HG02870 (cell line): Measurements from ENCODE around the gene CCSER1.
"Not testable (repeated sequence)": the region's sequence is repeated elsewhere in the genome, so short reads cannot be mapped to it uniquely, and the experiment has no call there.

Experiments
- ATAC-seq: cut with Tn5 transposase; IDR thresholded peaks from one replicate; pipeline ENCODE4 v1.9.1; 2021; ENCODE audit warnings: mild to moderate bottlenecking, moderate library complexity; ENCODE audit not compliant: unreplicated experiment

CCSER1 gene

GRCh38 chr4:90425893-90426292, 298.7 kb downstream of the CCSER1 start:
- no peak for ATAC-seq

- no peak for ATAC-seq
Observed at GRCh38 chr4:90438522-90438921, 311.3 kb downstream of the CCSER1 start.

- no peak for ATAC-seq
Observed at GRCh38 chr4:90441770-90442169, 314.6 kb downstream of the CCSER1 start.

DNA sequence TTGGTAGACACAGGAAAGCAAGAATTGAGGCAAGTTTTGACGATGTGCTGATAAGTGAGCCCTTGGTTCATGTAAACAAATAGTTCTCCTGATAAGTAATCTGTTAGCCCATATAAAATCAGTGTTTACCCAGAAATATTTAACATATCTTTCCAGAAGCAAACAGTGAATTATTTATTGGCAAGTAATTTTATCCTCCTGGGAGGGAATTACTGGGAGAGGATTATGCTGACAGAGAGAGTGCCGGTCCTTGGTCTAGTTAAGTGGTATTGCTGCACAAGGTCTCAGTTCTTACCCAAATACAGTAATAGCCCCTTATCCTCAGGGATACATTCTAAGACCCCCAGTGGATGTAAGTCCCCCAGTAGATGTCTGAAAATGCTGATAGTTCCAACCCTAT, 315.4 kb downstream of the CCSER1 start:
- no peak for ATAC-seq

DNA sequence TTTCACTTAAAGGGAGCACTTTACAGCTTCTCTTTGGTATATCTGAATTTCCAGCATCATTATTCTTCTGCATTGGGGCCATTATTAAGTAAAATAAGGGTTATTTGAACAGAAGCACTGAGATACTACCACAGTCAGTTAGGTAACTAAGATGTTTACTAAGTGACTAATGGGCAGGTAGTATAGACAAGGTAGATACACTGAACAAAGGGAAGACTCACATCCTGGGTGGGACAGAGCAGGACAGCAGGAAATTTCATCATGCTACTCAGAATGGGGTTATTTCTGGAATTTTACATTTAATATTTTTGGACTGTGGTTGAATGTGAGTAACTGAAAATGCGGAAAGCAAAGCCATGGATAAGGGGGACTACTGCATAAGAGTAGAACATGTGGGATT, 316.0 kb downstream of the CCSER1 start:
- ATAC-seq, result no peak

DNA sequence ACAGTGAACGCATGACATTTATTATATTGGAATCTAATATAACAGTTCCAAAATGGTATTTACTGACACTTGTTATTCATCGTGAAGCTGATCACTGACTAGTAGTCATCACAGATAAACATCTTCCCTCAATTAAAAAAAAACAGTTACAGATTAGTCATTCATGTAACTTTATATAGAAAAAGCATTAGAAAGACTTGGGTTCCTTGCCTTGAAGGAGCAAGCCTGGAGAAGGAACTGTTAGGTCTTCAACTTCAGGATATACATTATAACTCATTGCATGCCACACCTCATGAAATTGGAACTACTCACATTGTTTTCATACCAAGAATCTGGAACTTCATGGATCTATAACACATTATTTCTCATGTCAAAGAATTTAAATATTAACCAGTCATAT, 317.7 kb downstream of the CCSER1 start:
- ATAC-seq, result no peak

GRCh38 chr4:90445380-90445779, 318.2 kb downstream of the CCSER1 start:
- no peak for ATAC-seq

DNA sequence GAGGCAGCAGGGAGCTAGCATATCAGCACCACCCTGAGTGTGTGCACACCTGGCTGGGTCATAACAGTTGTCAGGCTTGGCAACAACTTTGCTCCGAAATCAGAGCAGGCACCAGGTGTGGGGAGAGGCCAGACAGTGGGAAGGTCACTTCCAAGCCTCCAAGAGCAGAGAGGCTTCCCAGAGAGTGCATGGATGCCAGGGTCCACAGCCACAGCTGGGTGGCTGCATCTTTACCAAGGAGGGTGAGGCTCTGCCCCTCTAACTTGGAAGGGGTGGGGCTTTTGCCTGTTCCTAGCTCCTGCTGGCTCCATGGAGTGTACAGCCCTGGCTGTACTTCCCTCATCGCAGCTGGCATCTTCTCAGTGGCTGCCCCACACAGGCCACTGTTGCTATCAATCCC, 322.4 kb downstream of the CCSER1 start:
- no peak for ATAC-seq

GRCh38 chr4:90456891-90457290, 329.7 kb downstream of the CCSER1 start:
- no peak for ATAC-seq

- ATAC-seq, result no peak
Observed at GRCh38 chr4:90457817-90458216, 330.6 kb downstream of the CCSER1 start.

DNA sequence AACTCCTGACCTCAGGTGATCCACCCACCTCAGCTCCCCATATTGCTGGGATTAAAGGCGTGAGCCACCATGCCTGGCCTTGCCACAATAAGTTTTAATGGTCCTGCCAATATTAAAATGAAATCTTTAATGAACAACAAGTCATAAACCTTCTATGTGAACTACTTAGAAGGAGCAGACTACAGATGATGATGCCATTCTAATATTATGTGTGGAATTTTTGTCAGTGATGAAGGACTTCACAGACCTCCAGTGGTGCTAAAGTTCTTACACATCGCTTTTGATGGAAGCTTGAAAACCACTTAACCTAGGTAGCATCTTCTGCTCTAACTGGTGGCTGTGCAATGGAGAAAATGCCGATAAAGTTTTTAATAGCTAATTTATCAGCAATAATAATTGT, 331.4 kb downstream of the CCSER1 start:
- ATAC-seq, result no peak

GRCh38 chr4:90474484-90474883, 347.3 kb downstream of the CCSER1 start:
- no peak for ATAC-seq

- ATAC-seq, result no peak
Observed at GRCh38 chr4:90476019-90476418, 348.8 kb downstream of the CCSER1 start.

DNA sequence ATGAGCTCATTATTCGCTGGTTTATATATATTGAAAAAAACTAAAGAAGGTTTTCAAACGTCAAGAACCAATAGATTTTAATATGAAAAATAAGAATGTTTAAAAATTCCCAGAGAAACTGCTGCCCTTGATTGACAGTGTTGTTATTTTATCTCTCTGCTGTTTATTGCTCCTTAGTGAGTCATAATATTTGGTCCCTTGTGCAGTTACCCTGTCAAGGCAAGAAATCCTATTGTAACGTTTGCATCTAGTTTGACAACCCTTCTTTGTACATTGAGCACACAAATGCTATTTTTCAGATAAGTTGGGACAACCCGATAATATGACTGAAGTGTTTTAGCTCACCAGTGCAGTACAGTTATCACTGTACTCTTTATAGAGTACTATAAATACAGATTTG, 349.4 kb downstream of the CCSER1 start:
- ATAC-seq, result no peak

GRCh38 chr4:90484894-90485293, 357.7 kb downstream of the CCSER1 start:
- not testable (repeated sequence) for ATAC-seq

DNA sequence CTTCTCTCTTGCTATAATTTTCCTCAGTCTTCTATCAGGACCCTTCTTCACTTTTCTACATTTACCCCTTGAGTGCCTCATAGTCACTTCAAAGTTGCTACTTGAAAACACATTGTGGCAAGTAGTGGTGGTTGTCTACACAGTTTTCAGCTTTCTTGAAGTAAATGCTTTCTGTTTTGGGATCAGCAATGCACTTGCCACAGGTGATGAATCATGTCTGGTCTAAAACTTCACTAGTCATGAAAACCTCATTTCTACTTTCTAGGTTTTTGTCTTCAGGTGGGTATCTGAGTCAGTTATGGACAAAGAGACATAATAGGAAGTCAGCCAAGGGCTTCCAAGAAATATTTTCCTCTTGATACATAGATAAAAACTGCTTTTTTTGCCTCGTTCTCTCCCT, 359.2 kb downstream of the CCSER1 start:
- ATAC-seq, result peak; percentile 51

DNA sequence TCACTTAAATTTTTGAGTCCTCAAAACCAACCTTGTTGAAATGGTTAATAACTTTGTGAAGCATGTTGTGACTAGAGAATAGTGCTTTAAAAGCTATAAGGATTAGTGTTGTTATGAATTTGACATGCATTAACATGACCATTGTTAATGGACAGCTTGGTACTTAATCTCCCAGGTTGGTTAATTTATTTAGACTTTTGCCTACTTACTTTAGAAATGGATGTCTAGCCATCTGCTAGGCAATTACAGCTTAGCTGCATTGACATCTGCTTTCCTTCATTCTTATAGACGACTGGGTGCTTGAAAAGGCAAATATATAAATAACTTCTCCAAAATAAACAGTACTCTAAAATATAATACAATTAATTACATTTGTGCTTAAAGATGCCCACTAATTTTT, 368.0 kb downstream of the CCSER1 start:
- ATAC-seq, result no peak

- no peak for ATAC-seq
Observed at GRCh38 chr4:90495936-90496335, 368.7 kb downstream of the CCSER1 start.

DNA sequence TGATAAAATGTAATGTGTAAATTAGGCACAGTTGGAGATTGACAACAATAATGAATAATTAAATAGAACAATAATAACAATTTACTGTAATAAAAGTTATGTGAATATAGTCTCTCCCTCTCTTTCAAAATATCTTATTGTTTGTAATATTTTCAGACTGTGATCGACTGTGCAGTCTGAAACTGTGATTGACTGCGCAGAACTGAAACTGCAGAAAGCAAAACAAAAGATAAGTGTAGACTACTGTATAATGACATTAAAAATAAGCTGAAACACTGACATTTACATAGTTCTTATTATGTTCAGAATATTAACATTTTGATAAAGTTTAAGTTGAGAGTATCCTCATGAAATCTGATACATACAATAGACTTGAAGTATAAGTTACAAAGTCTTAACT, 371.0 kb downstream of the CCSER1 start:
- no peak for ATAC-seq

DNA sequence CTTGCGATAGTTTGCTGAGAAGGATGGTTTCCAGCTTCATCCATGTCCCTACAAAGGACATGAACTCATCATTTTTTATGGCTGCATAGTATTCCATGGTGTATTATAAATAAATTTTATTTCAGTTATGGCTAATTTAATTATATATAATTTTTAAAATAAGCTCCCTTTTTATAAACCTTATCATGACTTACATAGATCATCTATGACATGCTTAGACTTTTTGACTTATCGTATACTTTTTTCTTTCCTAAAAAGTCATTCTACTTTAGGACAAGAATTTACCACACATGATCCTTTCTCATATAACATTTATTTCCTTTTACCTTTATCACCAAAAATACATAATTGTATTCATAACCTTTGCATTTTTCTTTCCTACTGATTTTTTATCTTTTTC, 376.5 kb downstream of the CCSER1 start:
- no peak for ATAC-seq

DNA sequence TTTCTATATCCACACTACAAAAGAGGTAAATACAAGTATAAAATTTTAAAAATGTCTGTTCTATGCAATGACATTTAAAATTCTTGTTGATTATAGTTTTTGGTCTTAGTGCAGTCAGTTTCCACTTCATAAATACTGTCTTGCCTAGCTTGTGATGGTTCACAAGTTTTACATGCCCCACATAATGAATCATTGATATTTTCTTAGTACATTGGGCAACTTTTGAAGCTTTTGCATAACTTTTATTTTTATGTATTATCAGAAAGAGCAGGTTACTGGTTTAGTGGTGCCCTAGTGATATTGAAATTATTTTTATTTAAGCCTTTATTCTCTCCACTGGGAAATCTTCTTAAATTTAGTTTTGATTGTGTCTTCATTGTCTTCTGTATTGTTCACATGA, 388.0 kb downstream of the CCSER1 start:
- no peak for ATAC-seq

GRCh38 chr4:90528551-90528950, 401.4 kb downstream of the CCSER1 start:
- ATAC-seq, result no peak

- no peak for ATAC-seq
Observed at GRCh38 chr4:90536408-90536807, 409.2 kb downstream of the CCSER1 start.

DNA sequence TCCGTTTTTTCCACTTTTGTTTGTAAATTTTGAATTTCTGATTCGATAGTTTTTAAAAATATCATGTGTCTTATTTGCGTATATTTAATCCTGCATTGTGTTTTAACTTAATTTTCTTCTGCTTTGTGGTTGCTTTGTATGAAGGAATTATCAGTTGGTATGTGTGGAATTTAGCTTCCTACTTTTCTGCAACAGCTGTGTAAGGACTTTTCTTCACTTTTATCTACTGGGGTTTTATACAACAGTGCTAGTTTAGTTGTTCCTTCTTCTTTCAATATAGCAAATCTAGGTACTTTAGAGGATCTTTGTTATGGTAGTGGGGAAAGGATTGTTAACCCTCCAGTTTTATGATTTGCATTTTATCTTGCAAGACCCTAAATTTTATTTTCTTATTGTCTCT, 410.3 kb downstream of the CCSER1 start:
- ATAC-seq, result no peak
